Measurements from ENCODE around the gene RPS28.

RPS28 gene

GRCh38 chr19:8334458-8335342 lies 13.4 kb downstream of the RPS28 start:
- Histone ChIP-seq H3K27ac (no peak overlapping the region), H3K4me3 (peak overlapping the region; percentile 72)
- no peak for DNase-seq (ENCODE audit: low spot score)
- no peak for TF ChIP-seq CTCF (IDR thresholded peaks at IDR 0.05)

- Histone ChIP-seq H3K27ac (no peak overlapping the region), H3K4me3 (peak overlapping the region; percentile 72)
- TF ChIP-seq CTCF (IDR thresholded peaks at IDR 0.05) = no peak
- DNase-seq (ENCODE audit: low spot score) = no peak
Observed at GRCh38 chr19:8335343-8336071, 14.2 kb downstream of the RPS28 start.

GRCh38 chr19:8336072-8336569 lies 14.8 kb downstream of the RPS28 start:
- Histone ChIP-seq H3K4me3 (no peak overlapping the region), H3K27ac (no peak overlapping the region)
- TF ChIP-seq CTCF (IDR thresholded peaks at IDR 0.05) = no peak
- no peak for DNase-seq (ENCODE audit: low spot score)

GRCh38 chr19:8336660-8337059 lies 15.4 kb downstream of the RPS28 start:
- Histone ChIP-seq H3K4me3 (no peak overlapping the region), H3K27ac (no peak overlapping the region)
- DNase-seq (ENCODE audit: low spot score) = no peak
- no peak for TF ChIP-seq CTCF (IDR thresholded peaks at IDR 0.05)

GRCh38 chr19:8337728-8338127 lies 16.4 kb downstream of the RPS28 start:
- H3K27ac ChIP-seq = no peak overlapping the region
- no peak for TF ChIP-seq CTCF (IDR thresholded peaks at IDR 0.05)

GRCh38 chr19:8338835-8339234 lies 17.5 kb downstream of the RPS28 start:
- H3K4me3 ChIP-seq = no peak overlapping the region
- TF ChIP-seq CTCF (IDR thresholded peaks at IDR 0.05) = no peak
- H3K27ac ChIP-seq = no peak overlapping the region
- DNase-seq (ENCODE audit: low spot score) = no peak

More at GRCh38 chr19:8337728-8338127, 16.4 kb downstream of the RPS28 start:
- DNase-seq (ENCODE audit: low spot score) = no peak
- no peak overlapping the region for H3K4me3 ChIP-seq
